OCI-LY1 (cell line): ENCODE measurements around the gene CHRNA4.
"Not testable (repeated sequence)": the region's sequence is repeated elsewhere in the genome, so short reads cannot be mapped to it uniquely, and the experiment has no call there.

Source experiments
- H2AFZ ChIP-seq: fragments of 200-600 bp; sonication (generic), shearing (Covaris generic); 2 replicates; pipeline ENCODE4 v1.6.0; 2014; ENCODE audit warnings: antibody characterized with exemption, mild to moderate bottlenecking, low read length
- H3F3A ChIP-seq: fragments of 200-600 bp; sonication (generic), shearing (Covaris generic); 2 replicates; pipeline ENCODE4 v1.6.0; 2014; ENCODE audit warnings: mild to moderate bottlenecking, antibody characterized with exemption, low read length, moderate library complexity; ENCODE audit not compliant: insufficient read depth
- H3K27ac ChIP-seq: fragments of 200-600 bp; sonication (generic); 2 replicates; pipeline ENCODE4 v1.5.1; 2014; ENCODE audit warnings: low read length, mixed run types, mild to moderate bottlenecking, low read depth; ENCODE audit not compliant: poor library complexity, severe bottlenecking
- H3K27me3 ChIP-seq: fragments of 200-600 bp; sonication (generic); 2 replicates; pipeline ENCODE4 v1.6.0; 2014; ENCODE audit warnings: antibody characterized with exemption, mild to moderate bottlenecking, low read length, moderate library complexity; ENCODE audit not compliant: insufficient read depth
- H3K36me3 ChIP-seq: fragments of 200-600 bp; sonication (generic); 2 replicates; pipeline ENCODE4 v1.6.1; 2014; ENCODE audit warnings: mild to moderate bottlenecking, antibody characterized with exemption, low read length, moderate library complexity, mixed read lengths; ENCODE audit not compliant: insufficient read depth
- H3K4me1 ChIP-seq: fragments of 200-600 bp; sonication (generic); 2 replicates; pipeline ENCODE4 v1.5.1; 2014; ENCODE audit warnings: mild to moderate bottlenecking, low read length, moderate library complexity; ENCODE audit not compliant: insufficient read depth, severe bottlenecking
- H3K4me2 ChIP-seq: fragments of 200-600 bp; sonication (generic), shearing (Covaris generic); 2 replicates; pipeline ENCODE4 v1.6.1; 2014; ENCODE audit warnings: low read length
- H3K4me3 ChIP-seq: fragments of 200-600 bp; sonication (generic); 2 replicates; pipeline ENCODE4 v1.5.1; 2014; ENCODE audit warnings: low read length, low read depth, mild to moderate bottlenecking, mixed read lengths; ENCODE audit not compliant: poor library complexity, severe bottlenecking
- H3K79me2 ChIP-seq: fragments of 200-600 bp; shearing (Covaris generic); 2 replicates; pipeline ENCODE4 v1.6.1; 2016; ENCODE audit warnings: mixed run types, low read length, mixed read lengths; ENCODE audit not compliant: insufficient read depth
- H3K9ac ChIP-seq: fragments of 200-600 bp; sonication (generic), shearing (Covaris generic); 2 replicates; pipeline ENCODE4 v1.6.1; 2014; ENCODE audit warnings: mild to moderate bottlenecking, low read length, mixed read lengths
- H3K9me2 ChIP-seq: fragments of 200-600 bp; sonication (generic), shearing (Covaris generic); 2 replicates; pipeline ENCODE4 v1.6.1; 2014; ENCODE audit warnings: low read depth, mild to moderate bottlenecking, low read length, mixed read lengths
- H3K9me3 ChIP-seq: fragments of 200-600 bp; shearing (Covaris generic); 2 replicates; pipeline ENCODE4 v1.6.1; 2014; ENCODE audit warnings: low read length, mixed read lengths
- H4K20me1 ChIP-seq: fragments of 200-600 bp; sonication (generic), shearing (Covaris generic); 2 replicates; pipeline ENCODE4 v1.6.0; 2016; ENCODE audit warnings: mild to moderate bottlenecking, low read length; ENCODE audit not compliant: insufficient read depth
- EZH2 ChIP-seq: fragments of 200-600 bp; sonication (generic), shearing (Covaris generic); IDR thresholded peaks from 2 replicates; pipeline ENCODE4 v1.8.0; 2017; ENCODE audit warnings: borderline replicate concordance, mixed run types, mild to moderate bottlenecking, antibody characterized with exemption, low read length, moderate library complexity, mixed read lengths
- TF ChIP-seq, protein P1 (sequence below): fragments of 200-600 bp; sonication (generic), shearing (Covaris generic); IDR thresholded peaks from 2 replicates; pipeline ENCODE4 v1.5.1; 2017; ENCODE audit warnings: mild to moderate bottlenecking, antibody characterized with exemption, low read length, moderate library complexity, mixed read lengths

The CHRNA4 gene

DNA sequence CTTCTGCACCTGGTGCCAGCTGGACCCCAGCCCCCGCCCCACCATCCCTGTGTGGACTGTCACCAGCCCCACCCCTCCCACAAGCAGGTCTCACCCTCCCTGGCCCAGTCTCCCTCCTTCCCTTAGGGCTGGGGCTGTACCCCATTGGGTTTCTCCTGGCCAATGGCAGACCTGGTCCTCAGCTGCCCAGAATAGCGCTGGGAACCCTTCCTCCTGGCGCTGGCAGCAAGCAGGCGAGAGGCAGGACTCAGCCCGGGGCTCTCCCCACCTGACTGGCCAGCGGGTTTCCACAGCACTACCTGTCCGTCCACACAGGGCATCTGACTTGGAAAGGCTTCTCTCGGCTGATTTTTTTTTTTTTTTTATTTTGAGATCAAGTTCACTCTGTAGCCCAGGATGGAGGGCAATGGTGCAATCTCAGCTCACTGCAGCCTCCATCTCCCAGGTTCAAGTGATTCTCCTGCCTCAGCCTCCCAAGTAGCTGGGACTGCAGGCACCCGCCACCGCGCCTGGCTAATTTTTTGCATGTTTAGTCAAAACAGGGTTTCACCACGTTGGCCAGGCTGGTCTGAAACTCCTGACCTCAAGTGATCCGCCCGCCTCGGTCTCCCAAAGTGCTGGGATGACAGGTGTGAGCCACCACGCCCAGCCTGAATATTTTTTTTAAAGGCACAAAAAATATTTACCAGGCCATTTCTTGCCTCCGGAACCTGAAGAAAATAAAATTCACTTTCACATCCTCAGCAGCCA lies 21.6 kb upstream of the CHRNA4 start:
- Histone ChIP-seq H3K4me3 (no peak overlapping the region), H4K20me1 (no peaks in the 10 kb centered on the region), H3F3A (no peaks in the 10 kb centered on the region), H3K4me1 (no peaks in the 10 kb centered on the region), H3K79me2 (no peaks in the 10 kb centered on the region), H2AFZ (no peak overlapping the region), H3K27ac (no peak overlapping the region), H3K27me3 (peaks cover 12% of the 10 kb centered on the region; the same call in 1 of the 2 replicates), H3K9me2 (no peaks in the 10 kb centered on the region), H3K4me2 (no peak overlapping the region), H3K36me3 (no peaks in the 10 kb centered on the region), H3K9me3 (peaks cover 10% of the 10 kb centered on the region), H3K9ac (no peak overlapping the region)
- TF ChIP-seq, protein P1, sequence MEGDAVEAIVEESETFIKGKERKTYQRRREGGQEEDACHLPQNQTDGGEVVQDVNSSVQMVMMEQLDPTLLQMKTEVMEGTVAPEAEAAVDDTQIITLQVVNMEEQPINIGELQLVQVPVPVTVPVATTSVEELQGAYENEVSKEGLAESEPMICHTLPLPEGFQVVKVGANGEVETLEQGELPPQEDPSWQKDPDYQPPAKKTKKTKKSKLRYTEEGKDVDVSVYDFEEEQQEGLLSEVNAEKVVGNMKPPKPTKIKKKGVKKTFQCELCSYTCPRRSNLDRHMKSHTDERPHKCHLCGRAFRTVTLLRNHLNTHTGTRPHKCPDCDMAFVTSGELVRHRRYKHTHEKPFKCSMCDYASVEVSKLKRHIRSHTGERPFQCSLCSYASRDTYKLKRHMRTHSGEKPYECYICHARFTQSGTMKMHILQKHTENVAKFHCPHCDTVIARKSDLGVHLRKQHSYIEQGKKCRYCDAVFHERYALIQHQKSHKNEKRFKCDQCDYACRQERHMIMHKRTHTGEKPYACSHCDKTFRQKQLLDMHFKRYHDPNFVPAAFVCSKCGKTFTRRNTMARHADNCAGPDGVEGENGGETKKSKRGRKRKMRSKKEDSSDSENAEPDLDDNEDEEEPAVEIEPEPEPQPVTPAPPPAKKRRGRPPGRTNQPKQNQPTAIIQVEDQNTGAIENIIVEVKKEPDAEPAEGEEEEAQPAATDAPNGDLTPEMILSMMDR: no peak
- no peak for TF ChIP-seq EZH2

DNA sequence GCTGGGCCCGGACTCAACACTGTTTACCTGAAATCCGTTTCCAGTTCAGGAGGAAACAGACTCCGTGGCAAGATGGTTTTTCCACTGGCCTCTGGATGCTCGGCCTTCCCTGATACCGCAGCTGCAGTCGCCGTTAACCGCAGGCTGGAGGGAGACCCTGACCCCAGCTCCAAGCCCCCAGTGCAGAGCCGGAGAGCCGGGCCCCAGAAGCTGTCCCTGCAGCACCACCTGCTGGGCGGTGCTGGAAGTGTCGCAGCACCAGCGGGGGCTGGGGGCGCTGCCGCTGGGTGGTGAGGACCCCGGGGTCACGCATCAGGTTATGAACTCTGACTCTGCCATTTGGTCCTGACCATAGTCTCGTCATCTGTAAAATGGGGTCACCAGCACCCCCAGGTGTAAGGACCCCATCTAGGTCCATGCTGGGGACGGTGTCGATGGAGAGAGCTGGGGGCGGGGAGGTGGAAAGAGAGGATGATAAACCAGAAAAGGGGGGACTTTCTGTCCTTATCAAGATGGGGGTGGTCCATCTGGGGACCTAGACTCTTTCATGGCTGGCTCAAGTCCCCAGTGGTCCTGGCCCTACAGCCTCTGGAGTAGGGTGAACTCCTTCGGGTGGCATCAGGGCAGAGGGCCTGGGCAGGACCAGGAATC lies 20.8 kb upstream of the CHRNA4 start:
- no peak overlapping the region for H3K4me3 ChIP-seq
- no peaks in the 10 kb centered on the region for H3F3A ChIP-seq
- H3K27me3 ChIP-seq: peaks cover 12% of the 10 kb centered on the region; the same call in 1 of the 2 replicates
- H3K36me3 ChIP-seq: no peaks in the 10 kb centered on the region
- no peak overlapping the region for H3K9ac ChIP-seq
- no peaks in the 10 kb centered on the region for H3K79me2 ChIP-seq
- H4K20me1 ChIP-seq: no peaks in the 10 kb centered on the region
- H2AFZ ChIP-seq: no peak overlapping the region
- no peak for TF ChIP-seq EZH2
- TF ChIP-seq, protein P1: peak; percentile 95
- no peaks in the 10 kb centered on the region for H3K4me1 ChIP-seq
- H3K9me3 ChIP-seq: peaks cover 10% of the 10 kb centered on the region
- H3K27ac ChIP-seq: no peak overlapping the region
- no peak overlapping the region for H3K4me2 ChIP-seq
- no peaks in the 10 kb centered on the region for H3K9me2 ChIP-seq

DNA sequence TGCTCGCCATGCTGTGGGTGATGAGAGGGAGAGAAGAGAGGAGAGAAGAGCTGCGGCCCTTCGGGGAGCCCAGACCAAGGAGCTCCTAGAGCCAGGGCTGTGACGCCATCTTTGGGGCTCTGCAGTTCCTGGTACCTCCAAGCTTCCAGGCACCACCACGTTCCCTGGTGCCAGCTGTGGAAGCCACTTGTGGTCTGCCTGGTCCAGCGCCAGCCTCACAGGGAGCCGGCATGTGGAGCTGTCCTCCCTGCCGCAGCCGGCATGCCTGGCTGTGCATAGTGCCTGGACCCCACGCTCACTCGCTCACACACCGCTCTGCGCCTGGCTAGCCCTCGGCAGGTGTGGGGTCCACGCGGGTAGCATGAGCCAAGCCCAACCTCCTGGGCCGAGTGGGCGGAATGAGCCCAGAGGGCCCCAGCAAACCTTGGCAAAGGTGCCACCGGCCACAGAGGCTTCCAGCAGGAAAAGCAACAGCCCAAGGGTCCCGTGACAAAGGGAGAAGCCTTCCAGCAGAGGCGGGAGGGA lies 19.3 kb upstream of the CHRNA4 start:
- Histone ChIP-seq H3K4me1 (no peaks in the 10 kb centered on the region), H3K9me2 (no peaks in the 10 kb centered on the region), H3K27me3 (peaks cover 10% of the 10 kb centered on the region; the same call in 1 of the 2 replicates), H3K79me2 (no peaks in the 10 kb centered on the region), H4K20me1 (no peaks in the 10 kb centered on the region), H2AFZ (no peak overlapping the region), H3K36me3 (no peaks in the 10 kb centered on the region), H3K27ac (no peak overlapping the region), H3K9ac (no peak overlapping the region), H3K9me3 (peaks cover 1% of the 10 kb centered on the region), H3K4me2 (no peak overlapping the region), H3F3A (no peaks in the 10 kb centered on the region), H3K4me3 (no peak overlapping the region)
- TF ChIP-seq EZH2: no peak
- TF ChIP-seq, protein P1: no peak

DNA sequence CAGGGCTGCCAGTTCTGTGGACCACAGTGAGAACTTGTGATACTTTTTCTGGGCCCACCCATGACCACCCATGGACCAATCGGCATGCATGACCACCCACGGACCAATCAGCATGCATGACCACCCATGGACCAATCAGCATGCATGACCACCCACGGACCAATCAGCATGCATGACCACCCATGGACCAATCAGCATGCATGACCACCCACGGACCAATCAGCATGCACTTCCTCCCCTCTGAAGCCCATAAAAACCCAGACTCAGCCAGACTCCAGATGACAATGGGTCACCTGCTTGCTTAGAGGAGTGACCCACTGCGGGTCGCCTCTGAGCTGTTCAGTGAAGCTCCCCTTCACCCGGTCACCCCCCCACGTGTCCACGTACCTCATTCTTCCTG lies 18.7 kb upstream of the CHRNA4 start:
- not testable (repeated sequence) for H3F3A ChIP-seq, H3K4me3 ChIP-seq, H3K4me2 ChIP-seq, H3K9ac ChIP-seq, H3K36me3 ChIP-seq, H4K20me1 ChIP-seq, H3K4me1 ChIP-seq, H3K9me2 ChIP-seq, H2AFZ ChIP-seq, H3K27ac ChIP-seq, H3K9me3 ChIP-seq, H3K79me2 ChIP-seq, H3K27me3 ChIP-seq
